Subcutaneous abdominal adipose tissue (tissue), 5 donors: ENCODE data around the gene TSPAN2.

Experiments used
- H3K27ac ChIP-seq: one replicate; pipeline ENCODE4 v1.7.0; 2013; ENCODE audit warnings: low read depth, mild to moderate bottlenecking, inconsistent platforms, low read length, moderate library complexity
- H3K27me3 ChIP-seq, 5 donors: one replicate each; pipeline ENCODE4 v1.7.0; 2013; ENCODE audit warnings: low read length in 5 of 5, inconsistent platforms in 1 of 5; ENCODE audit not compliant: control insufficient read depth in 5 of 5, insufficient read depth in 4 of 5
- H3K36me3 ChIP-seq, 5 donors: one replicate each; pipeline ENCODE4 v1.7.0; 2013; ENCODE audit warnings: low read length in 5 of 5; ENCODE audit not compliant: control insufficient read depth in 5 of 5, insufficient read depth in 5 of 5
- H3K4me1 ChIP-seq, 5 donors: one replicate each; pipeline ENCODE4 v1.7.0; 2013; ENCODE audit warnings: low read length in 5 of 5, mild to moderate bottlenecking in 3 of 5, moderate library complexity in 1 of 5; ENCODE audit not compliant: control insufficient read depth in 5 of 5, insufficient read depth in 5 of 5
- H3K4me3 ChIP-seq, 5 donors: one replicate each; pipeline ENCODE4 v1.7.0; 2013; ENCODE audit warnings: low read length in 5 of 5, low read depth in 1 of 5
- H3K9ac ChIP-seq, 5 donors: one replicate each; pipeline ENCODE4 v1.7.0; 2013; ENCODE audit warnings: low read length in 5 of 5, mild to moderate bottlenecking in 4 of 5, moderate library complexity in 3 of 5
- H3K9me3 ChIP-seq, 5 donors: one replicate each; pipeline ENCODE4 v1.7.0; 2013; ENCODE audit warnings: low read length in 5 of 5; ENCODE audit not compliant: control insufficient read depth in 5 of 5
- donor health status: healthy.
- donor health status: healthy.
- donor health status: healthy.
- donor health status: healthy.
- donor health status: healthy.

TSPAN2 gene

DNA sequence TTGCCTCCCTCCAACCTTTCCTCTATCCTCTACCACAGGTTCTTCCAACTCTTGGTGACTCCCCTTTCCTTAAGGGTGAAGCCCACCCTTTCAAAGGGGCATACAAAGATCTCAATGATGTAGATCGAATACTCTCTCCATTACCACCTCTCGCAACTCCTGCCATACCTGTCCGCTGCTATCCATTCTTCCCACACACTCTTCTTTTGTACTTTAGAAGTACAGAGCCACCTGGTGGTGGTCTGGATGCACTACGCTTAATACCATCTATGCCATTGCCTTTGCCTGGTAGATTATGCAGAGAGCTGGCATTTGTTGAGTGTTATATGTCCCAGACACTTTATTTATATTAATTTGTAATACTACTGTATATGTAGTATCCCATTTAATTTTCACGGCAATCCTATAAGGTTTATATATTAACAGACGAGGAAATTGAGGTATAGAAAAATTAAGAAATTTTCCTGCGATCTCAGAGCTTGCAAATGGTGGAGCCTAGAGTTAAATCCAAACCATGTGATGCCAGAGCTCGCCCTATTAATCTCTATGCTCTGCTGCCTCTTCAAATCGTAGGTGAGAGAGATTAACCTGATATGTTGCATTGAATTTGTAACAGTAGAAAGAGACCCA is 36.7 kb downstream of the TSPAN2 start:
- no peak overlapping the region for H3K27ac ChIP-seq
- no peaks in the 10 kb centered on the region for H3K36me3 ChIP-seq
- H3K4me1 ChIP-seq = peaks cover 0 to 6% (median 5%) of the 10 kb centered on the region in 5 donors
- no peak overlapping the region for H3K4me3 ChIP-seq
- H3K9ac ChIP-seq = no peak overlapping the region
- H3K27me3 ChIP-seq = peaks cover 0 to 2% (median 0%) of the 10 kb centered on the region in 5 donors
- H3K9me3 ChIP-seq = no peaks in the 10 kb centered on the region

DNA sequence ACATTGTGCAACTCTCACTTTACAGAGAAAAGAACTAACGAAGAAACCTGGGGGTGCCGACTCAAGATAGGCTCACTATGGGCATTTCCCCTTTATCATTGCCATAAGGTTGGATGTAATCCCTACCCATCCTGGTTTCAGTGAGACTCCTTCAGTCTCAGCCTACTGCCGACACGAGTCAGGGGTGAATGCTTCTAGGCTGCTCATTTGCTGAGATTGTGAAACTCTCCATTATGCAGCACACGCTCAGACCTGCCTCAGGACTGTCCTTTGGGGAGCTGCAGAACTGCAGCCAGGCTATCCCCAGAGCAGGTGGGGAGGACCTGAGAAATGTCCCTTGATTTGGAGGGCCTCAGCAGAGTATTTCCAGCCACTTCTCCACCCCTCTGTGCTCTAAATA is 37.5 kb downstream of the TSPAN2 start:
- no peaks in the 10 kb centered on the region for H3K27me3 ChIP-seq
- no peak overlapping the region for H3K9ac ChIP-seq
- no peaks in the 10 kb centered on the region for H3K36me3 ChIP-seq
- no peak overlapping the region for H3K27ac ChIP-seq
- no peaks in the 10 kb centered on the region for H3K9me3 ChIP-seq
- peaks cover 0 to 6% (median 5%) of the 10 kb centered on the region in 5 donors for H3K4me1 ChIP-seq
- H3K4me3 ChIP-seq = no peak overlapping the region

DNA sequence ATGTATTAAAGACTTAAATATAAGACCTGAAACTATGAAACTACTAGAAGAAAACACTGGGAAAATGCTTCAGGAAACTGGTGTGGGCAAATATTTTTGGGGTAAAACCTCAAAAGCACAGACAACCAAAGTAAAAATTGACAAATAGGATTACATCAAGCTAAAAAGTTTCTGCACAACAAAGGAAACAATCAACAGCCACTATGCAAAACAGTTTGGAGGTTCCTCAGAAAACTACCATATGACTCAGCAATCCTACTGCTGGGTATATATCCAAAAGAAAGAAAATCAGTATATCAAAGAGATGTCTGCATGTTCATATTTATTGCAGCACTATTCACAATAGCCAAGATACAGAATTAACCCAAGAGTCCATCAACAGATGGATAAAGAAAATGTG is 42.6 kb downstream of the TSPAN2 start:
- Histone ChIP-seq H3K27ac (no peak overlapping the region), H3K36me3 (no peaks in the 10 kb centered on the region), H3K9me3 (peaks cover 0 to 2% (median 0%) of the 10 kb centered on the region in 5 donors), H3K4me1 (no peaks in the 10 kb centered on the region), H3K4me3 (no peak overlapping the region), H3K9ac (no peak overlapping the region), H3K27me3 (no peaks in the 10 kb centered on the region)

DNA sequence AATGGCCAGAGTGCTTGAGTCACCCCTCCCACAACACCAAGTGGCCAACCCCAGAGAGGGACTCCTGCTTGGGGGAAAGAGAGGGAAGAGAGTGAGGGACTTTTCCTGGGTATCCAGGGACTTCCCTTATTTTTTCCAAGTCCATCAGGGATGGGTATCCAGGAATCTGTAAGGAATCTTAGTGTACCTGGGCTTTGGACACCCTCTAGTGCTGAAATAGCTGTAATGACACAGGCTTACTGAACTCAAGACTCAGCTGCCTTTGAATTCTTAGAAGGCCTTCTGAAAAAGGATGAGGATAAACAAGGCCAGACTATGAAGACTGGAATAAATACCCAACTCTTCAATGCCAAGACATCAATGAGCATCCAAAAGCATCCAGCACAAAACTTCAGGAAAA is 47.6 kb downstream of the TSPAN2 start:
- H3K4me1 ChIP-seq = no peaks in the 10 kb centered on the region
- H3K36me3 ChIP-seq = no peaks in the 10 kb centered on the region
- peaks cover 0 to 2% (median 0%) of the 10 kb centered on the region in 5 donors for H3K9me3 ChIP-seq
- no peak overlapping the region for H3K27ac ChIP-seq
- H3K9ac ChIP-seq = no peak overlapping the region
- no peak overlapping the region for H3K4me3 ChIP-seq
- peaks cover 0 to 2% (median 0%) of the 10 kb centered on the region in 5 donors for H3K27me3 ChIP-seq

DNA sequence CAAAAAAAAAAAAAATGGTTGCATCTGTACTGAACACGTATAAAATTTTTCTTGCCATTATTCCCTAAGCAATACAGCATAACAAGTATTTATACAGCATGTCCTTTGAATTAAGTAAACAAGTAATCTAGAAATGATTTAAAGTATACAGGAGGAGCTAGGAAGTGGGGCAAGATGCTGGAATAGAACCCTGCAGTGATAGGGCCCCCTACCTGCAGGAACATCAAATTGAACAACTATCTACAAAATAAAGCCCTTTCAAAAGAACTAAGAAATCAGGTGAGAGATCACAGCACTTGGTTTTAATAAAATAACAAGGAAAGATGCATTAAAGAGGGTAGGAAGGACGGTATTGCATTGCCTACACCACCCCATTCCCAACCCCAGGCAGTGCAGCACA is 48.8 kb downstream of the TSPAN2 start:
- Histone ChIP-seq H3K4me1 (no peaks in the 10 kb centered on the region), H3K27ac (no peak overlapping the region), H3K36me3 (no peaks in the 10 kb centered on the region), H3K27me3 (peaks cover 0 to 2% (median 0%) of the 10 kb centered on the region in 5 donors), H3K9me3 (no peaks in the 10 kb centered on the region), H3K4me3 (no peak overlapping the region), H3K9ac (no peak overlapping the region)

DNA sequence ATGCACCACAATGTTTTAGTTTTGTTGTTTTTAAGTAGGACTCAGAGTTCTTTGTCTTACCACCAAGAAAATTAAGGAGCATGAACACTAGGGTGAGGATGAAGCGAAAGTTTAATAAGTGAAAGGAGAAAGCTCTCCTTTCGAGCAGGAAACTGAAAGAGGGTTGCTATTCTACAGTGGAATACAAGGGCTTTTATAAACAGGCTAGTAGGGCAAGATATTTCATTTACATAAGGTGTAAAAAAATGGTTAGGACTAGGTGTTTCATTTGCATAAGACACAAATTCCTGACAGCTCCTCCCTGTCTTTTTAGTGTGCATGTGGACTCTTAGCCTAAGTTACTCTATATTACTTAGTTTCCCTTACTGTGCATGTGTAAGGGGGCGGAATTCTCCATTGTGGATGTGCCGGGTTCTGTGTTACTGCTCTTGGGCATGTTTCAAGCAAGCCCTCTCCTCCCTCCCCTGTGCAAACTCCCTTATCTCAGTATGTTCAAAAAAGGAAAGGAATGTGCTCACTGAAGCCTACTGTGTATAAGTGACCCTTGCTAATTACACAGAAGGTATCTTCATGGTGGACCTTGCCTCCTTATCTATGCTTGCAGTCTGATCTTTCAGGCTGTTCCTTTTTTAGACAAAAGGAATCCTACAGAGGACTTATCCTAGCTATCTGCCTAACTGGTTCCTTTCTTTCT is 52.3 kb downstream of the TSPAN2 start:
- Histone ChIP-seq H3K36me3 (no peaks in the 10 kb centered on the region), H3K4me3 (no peak overlapping the region), H3K9me3 (no peaks in the 10 kb centered on the region), H3K4me1 (no peaks in the 10 kb centered on the region), H3K9ac (no peak overlapping the region), H3K27ac (no peak overlapping the region), H3K27me3 (peaks cover 0 to 2% (median 0%) of the 10 kb centered on the region in 5 donors)

DNA sequence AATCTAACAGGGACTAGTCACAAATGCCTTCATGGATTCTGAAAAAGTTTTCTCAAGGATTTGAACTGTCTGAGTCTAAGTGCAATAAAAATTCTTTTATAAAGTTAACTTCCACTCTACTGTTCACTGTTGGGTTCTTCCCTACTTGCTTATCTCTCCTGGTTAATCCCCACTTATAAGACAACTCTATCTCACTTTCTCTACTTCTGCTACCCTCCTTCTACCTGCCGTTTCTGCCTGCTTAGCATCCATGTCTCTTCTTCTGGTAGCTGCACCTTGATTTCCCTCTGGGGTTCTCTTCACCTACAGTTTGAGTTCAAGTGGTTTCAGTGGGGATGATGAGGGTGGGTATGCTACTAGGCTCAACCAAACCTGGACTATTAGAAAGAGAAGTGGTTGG is 53.7 kb downstream of the TSPAN2 start:
- Histone ChIP-seq H3K36me3 (no peaks in the 10 kb centered on the region), H3K27me3 (peaks cover 0 to 2% (median 0%) of the 10 kb centered on the region in 5 donors), H3K4me1 (no peaks in the 10 kb centered on the region), H3K4me3 (no peak overlapping the region), H3K9me3 (no peaks in the 10 kb centered on the region), H3K9ac (no peak overlapping the region), H3K27ac (no peak overlapping the region)

DNA sequence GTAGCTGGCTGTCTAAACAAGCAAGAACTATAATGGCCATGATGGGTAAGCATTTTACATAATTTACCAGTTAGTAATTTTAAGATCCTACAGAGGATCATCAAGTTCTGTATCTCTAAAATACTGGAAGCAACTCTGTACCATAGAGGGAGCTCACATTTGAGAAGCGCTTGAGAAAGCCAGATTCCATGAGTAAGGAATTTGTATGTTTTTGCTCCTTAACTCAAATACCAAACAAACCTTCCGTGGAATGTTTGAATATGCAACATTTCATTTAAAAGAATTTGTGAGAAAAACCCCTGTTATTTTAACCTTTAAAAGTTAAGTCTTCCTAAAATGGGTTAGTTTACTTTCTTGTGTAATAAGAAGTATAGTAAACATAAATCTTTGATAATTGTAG is 57.7 kb downstream of the TSPAN2 start:
- Histone ChIP-seq H3K27me3 (no peaks in the 10 kb centered on the region), H3K27ac (no peak overlapping the region), H3K9me3 (no peaks in the 10 kb centered on the region), H3K4me3 (no peak overlapping the region), H3K9ac (no peak overlapping the region), H3K36me3 (no peaks in the 10 kb centered on the region), H3K4me1 (peaks cover 0 to 11% (median 5%) of the 10 kb centered on the region in 5 donors)

DNA sequence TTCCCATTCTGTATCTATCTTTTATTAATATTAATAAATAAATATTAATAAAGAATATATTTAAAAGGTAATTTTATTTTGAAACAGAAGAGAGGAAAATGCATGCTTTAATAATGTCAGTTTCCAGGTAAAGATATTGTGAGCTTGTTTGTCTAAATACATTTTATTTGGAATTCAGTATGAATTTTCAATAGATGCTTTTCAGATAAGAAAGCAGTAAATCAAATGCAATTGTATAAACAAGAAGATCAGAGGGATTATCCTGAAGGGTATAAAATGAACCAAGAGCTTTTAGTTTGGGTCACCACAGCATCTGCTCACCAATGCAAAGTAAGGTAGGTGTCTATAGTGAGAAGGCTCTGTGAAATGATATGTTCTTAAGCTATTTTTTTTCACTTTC is 59.8 kb downstream of the TSPAN2 start, which contains the start of gene TSHB:
Gene TSHB, plus strand, starts transcription at position 301 of the 400 bp plus-strand sequence. CDS start 3,537 bp downstream, outside the sequence.
- Histone ChIP-seq H3K9ac (no peak within 1 kb of the TSS), H3K27ac (no peak within 1 kb of the TSS), H3K4me3 (no peak within 1 kb of the TSS), H3K36me3 (no peaks in the 10 kb centered on the region), H3K27me3 (no peaks in the 10 kb centered on the region), H3K4me1 (peaks cover 0 to 11% (median 5%) of the 10 kb centered on the region in 5 donors), H3K9me3 (no peaks in the 10 kb centered on the region)

DNA sequence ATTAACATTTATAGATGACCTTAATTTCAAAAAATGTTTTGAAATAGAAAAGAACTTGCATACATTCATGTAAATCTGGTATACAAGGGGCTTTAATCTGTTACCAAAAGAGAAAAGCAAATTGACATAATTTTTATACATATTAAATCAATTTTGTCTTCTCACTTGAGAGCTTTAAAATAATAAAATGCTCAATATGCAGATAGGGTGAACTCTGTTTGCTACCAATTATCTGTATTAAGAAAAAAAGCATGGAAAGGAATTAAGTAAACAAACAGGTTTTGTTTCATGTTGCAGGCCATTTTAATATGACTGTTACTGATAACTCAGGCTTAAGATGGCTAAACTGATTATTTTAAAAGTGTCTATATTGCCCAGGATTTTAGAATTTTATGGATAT is 65.7 kb downstream of the TSPAN2 start:
- Histone ChIP-seq H3K9ac (no peak overlapping the region), H3K9me3 (no peaks in the 10 kb centered on the region), H3K27me3 (peaks cover 0 to 2% (median 0%) of the 10 kb centered on the region in 5 donors), H3K36me3 (no peaks in the 10 kb centered on the region), H3K4me3 (no peak overlapping the region), H3K27ac (no peak overlapping the region), H3K4me1 (peaks cover 0 to 10% (median 5%) of the 10 kb centered on the region in 5 donors)
